A549 (cell line): ENCODE results near the gene SSH3. TPM values are rescaled to one million over a fixed set of nuclear protein-coding genes. Genes with fewer than 3 reads are reported as not detected.

Source experiments
- ATOH8 ChIP-seq: fragments of 250-450 bp; sonication (Bioruptor Pico); IDR thresholded peaks from 2 replicates; pipeline ENCODE4 v1.5.0; 2020; ENCODE audit warnings: low read depth, mild to moderate bottlenecking, moderate library complexity
- BHLHE40 ChIP-seq: IDR thresholded peaks from 2 replicates; pipeline ENCODE4 v1.6.1; 2012; ENCODE audit warnings: low read depth, low read length, inconsistent platforms
- CBX8 ChIP-seq: fragments of 200-600 bp; sonication (generic); IDR thresholded peaks from 2 replicates; pipeline ENCODE4 v1.6.1; 2016
- CHD4 ChIP-seq: fragments of 200-600 bp; sonication (generic); IDR thresholded peaks from 2 replicates; pipeline ENCODE4 v1.6.1; 2016; ENCODE audit warnings: antibody characterized with exemption, mild to moderate bottlenecking, borderline replicate concordance
- E2F6 ChIP-seq: IDR thresholded peaks from 2 replicates; pipeline ENCODE4 v1.6.1; 2012; ENCODE audit warnings: low read depth, borderline replicate concordance
- EHF ChIP-seq: fragments of 250-450 bp; sonication (Bioruptor Pico); IDR thresholded peaks from 2 replicates; pipeline ENCODE4 v1.5.0; 2020; ENCODE audit warnings: mild to moderate bottlenecking
- EP300 ChIP-seq, 2 experiments: fragments of >200 bp; sonication (Bioruptor Twin); formaldehyde crosslinking; IDR thresholded peaks; 2 replicates in 1 of 2; 3 replicates in 1 of 2; pipeline ENCODE4 v1.6.1; 2016 to 2017
- FOSB ChIP-seq: fragments of 250-450 bp; sonication (Bioruptor Pico); IDR thresholded peaks from 2 replicates; pipeline ENCODE4 v1.5.0; 2020; ENCODE audit warnings: mild to moderate bottlenecking, moderate library complexity
- FOSL2 ChIP-seq, 2 experiments: fragments of 450-650 bp in 1 of 2; fragments of >200 bp in 1 of 2; sonication (Bioruptor Twin) in 1 of 2; formaldehyde crosslinking; IDR thresholded peaks; 2 replicates each; pipeline versions ENCODE4 v1.5.0 to v1.6.1; 2016 to 2020; ENCODE audit warnings: mild to moderate bottlenecking in 1 of 2, moderate library complexity in 1 of 2
- HDAC2 ChIP-seq: fragments of 200-600 bp; sonication (generic); IDR thresholded peaks from 2 replicates; pipeline ENCODE4 v1.6.1; 2016
- HMGXB4 ChIP-seq: fragments of 250-450 bp; sonication (Bioruptor Pico); IDR thresholded peaks from 2 replicates; pipeline ENCODE4 v1.5.0; 2021; ENCODE audit warnings: mild to moderate bottlenecking, moderate library complexity, borderline replicate concordance
- HOXB13 ChIP-seq: fragments of 250-450 bp; sonication (Bioruptor Pico); IDR thresholded peaks from 2 replicates; pipeline ENCODE4 v1.5.0; 2020; ENCODE audit warnings: low read depth, mild to moderate bottlenecking, moderate library complexity
- JUNB ChIP-seq: fragments of >200 bp; sonication (Bioruptor Twin); formaldehyde crosslinking; IDR thresholded peaks from 2 replicates; pipeline ENCODE4 v1.6.1; 2016
- KDM1A ChIP-seq: fragments of 200-600 bp; sonication (generic); IDR thresholded peaks from 2 replicates; pipeline ENCODE4 v1.6.1; 2016; ENCODE audit warnings: low read depth, mild to moderate bottlenecking
- MAZ ChIP-seq: fragments of 150-350 bp; IDR thresholded peaks from 2 replicates; pipeline ENCODE4 v1.6.1; 2014; ENCODE audit warnings: antibody characterized with exemption, low read depth, low read length, borderline replicate concordance
- MYC ChIP-seq: IDR thresholded peaks from 2 replicates; pipeline ENCODE4 v1.6.1; 2012; ENCODE audit warnings: mild to moderate bottlenecking, inconsistent platforms, low read length, improper control_type of control experiment, borderline replicate concordance
- PHF8 ChIP-seq: fragments of 200-600 bp; sonication (generic); IDR thresholded peaks from 2 replicates; pipeline ENCODE4 v1.6.1; 2016; ENCODE audit warnings: low read depth, mild to moderate bottlenecking, antibody characterized with exemption, moderate library complexity, borderline replicate concordance
- REST ChIP-seq: fragments of 200-600 bp; sonication (generic); IDR thresholded peaks from 2 replicates; pipeline ENCODE4 v1.6.1; 2016; ENCODE audit warnings: antibody characterized with exemption, mild to moderate bottlenecking, moderate library complexity
- RFX5 ChIP-seq: fragments of 450-650 bp; IDR thresholded peaks from 2 replicates; pipeline ENCODE4 v1.7.1; 2014; ENCODE audit warnings: antibody characterized with exemption, mild to moderate bottlenecking, moderate library complexity
- SREBF2 ChIP-seq: fragments of 450-650 bp; IDR thresholded peaks from 2 replicates; pipeline ENCODE4 v1.6.1; 2014; ENCODE audit warnings: mild to moderate bottlenecking, moderate library complexity
- ZC3H11A ChIP-seq: fragments of 450-650 bp; IDR thresholded peaks from 2 replicates; pipeline ENCODE4 v1.6.1; 2014; ENCODE audit warnings: antibody characterized with exemption, mild to moderate bottlenecking
- ZFP36 ChIP-seq: fragments of 450-650 bp; IDR thresholded peaks from 2 replicates; pipeline ENCODE4 v1.6.1; 2014; ENCODE audit warnings: borderline replicate concordance; ENCODE audit not compliant: partially characterized antibody
- polyA plus RNA-seq, 4 experiments: library from polyadenylated mRNA; depleted of rRNA in 3 of 4; stranded (reverse); fragments of >200 nt; fragmentation: RNase III in 1 of 4; extraction: RNeasy Plus Mini Kit Qiagen cat#74134 plus additional on column Dnase treatment in 1 of 4; gene quantifications; 2 replicates in 3 of 4; 3 replicates in 1 of 4; pipeline ENCODE4 v1.2.3, GENCODE V29; 2011 to 2017
- TF ChIP-seq, protein P1 (sequence below): fragments of 450-650 bp; IDR thresholded peaks from 2 replicates; pipeline ENCODE4 v1.6.1; 2014; ENCODE audit warnings: antibody characterized with exemption
- TF ChIP-seq, protein P2 (sequence below): fragments of >200 bp; sonication (Bioruptor Twin); formaldehyde crosslinking; IDR thresholded peaks from 2 replicates; pipeline ENCODE4 v1.6.1; 2016

The SSH3 gene
- polyA plus RNA-seq, 2 of the 4 experiments (the other 2 are of a cell fraction): 13.9 to 24.1 TPM

DNA sequence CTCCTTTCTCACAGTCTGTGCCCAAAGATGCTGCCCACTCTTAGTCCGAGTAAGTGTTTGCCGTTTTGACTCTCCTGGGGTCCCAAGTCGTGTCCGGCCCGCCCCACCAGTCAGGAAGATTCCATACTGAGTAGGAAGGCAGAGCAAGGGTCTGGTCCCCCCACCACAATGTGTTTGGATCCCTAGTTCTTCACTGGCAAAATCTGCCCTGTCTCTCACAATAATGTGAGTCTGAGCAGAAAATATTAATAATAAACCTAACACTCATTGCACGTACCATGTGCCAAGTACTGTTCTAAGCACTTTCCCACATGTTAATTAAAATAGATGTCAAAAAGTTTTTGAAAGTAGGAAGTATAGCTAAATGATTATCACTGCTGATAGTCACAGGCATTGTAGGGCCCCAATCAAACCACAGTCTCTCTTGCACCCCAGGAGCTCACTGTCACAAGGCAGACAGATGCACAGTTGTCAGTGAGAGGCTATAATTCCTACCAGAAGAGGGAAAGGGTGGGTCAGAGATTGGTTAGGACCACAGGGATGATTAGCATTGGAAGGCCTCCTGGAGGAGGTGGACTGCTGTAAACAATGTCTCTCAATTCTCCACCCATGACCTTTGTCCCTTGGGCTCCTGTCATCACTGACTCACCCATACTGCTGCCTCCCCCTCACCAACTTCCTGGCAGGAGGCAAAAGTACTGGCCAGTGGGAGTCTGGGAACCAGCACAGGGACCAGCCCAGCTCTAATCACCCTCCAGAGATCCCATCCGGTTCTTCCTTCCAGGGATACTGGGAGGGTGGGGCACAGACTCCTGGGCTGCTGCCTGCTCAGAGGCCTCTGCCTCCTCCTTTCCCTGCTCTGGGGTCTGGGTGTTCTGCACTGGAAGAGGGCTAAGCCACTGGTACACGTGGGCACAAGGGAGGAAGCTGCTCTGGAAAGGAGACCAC is 51.0 kb downstream of the SSH3 start (continued):
- TF ChIP-seq REST: no peak; the same call in 1 of the 2 replicates
- TF ChIP-seq EHF: peak; percentile 61; the same call in 1 of the 2 replicates
- 0 out of 2 replicates have a peak, but pooled peaks have one; percentile 11 for TF ChIP-seq FOSB (CRISPR knock-in tag)
- TF ChIP-seq, protein P1, sequence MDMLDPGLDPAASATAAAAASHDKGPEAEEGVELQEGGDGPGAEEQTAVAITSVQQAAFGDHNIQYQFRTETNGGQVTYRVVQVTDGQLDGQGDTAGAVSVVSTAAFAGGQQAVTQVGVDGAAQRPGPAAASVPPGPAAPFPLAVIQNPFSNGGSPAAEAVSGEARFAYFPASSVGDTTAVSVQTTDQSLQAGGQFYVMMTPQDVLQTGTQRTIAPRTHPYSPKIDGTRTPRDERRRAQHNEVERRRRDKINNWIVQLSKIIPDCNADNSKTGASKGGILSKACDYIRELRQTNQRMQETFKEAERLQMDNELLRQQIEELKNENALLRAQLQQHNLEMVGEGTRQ: no peak
- no peak for TF ChIP-seq KDM1A
- no peak for TF ChIP-seq HMGXB4 (CRISPR knock-in tag)
- TF ChIP-seq ZFP36: peak; percentile 100
- TF ChIP-seq CHD4: no peak
- TF ChIP-seq PHF8: no peak
- 0 out of 2 replicates have a peak, but pooled peaks have one; percentile 48 for TF ChIP-seq ATOH8 (CRISPR knock-in tag)
- TF ChIP-seq JUNB: peak; percentile 60
- TF ChIP-seq SREBF2: no peak
- TF ChIP-seq, protein P2, sequence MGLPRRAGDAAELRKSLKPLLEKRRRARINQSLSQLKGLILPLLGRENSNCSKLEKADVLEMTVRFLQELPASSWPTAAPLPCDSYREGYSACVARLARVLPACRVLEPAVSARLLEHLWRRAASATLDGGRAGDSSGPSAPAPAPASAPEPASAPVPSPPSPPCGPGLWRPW: no peak
- TF ChIP-seq EP300 (IDR thresholded peaks at IDR 0.05): peak; percentile 34 to 51; a peak in 2 of 5 replicates
- TF ChIP-seq HOXB13: no peak
- TF ChIP-seq HDAC2: no peak
- peak; percentile 42; the same call in 1 of the 2 replicates for TF ChIP-seq E2F6
- TF ChIP-seq FOSL2 (IDR thresholded peaks at IDR 0.05): peak; percentile 82
- TF ChIP-seq FOSL2 (CRISPR knock-in tag; IDR thresholded peaks at IDR 0.05): peak; percentile 96
- no peak for TF ChIP-seq RFX5
- no peak for TF ChIP-seq BHLHE40
- no peak for TF ChIP-seq ZC3H11A
- no peak; the same call in 1 of the 2 replicates for TF ChIP-seq MYC
- no peak for TF ChIP-seq CBX8
- 0 out of 2 replicates have a peak, but pooled peaks have one; percentile 28 for TF ChIP-seq MAZ
